GM19351 (cell line): Measurements from ENCODE around the gene ZNF844.
"Not testable (repeated sequence)": the region's sequence is repeated elsewhere in the genome, so short reads cannot be mapped to it uniquely, and the experiment has no call there.

Experiments used
- ATAC-seq: cut with Tn5 transposase; IDR thresholded peaks from one replicate; pipeline ENCODE4 v1.9.1; 2021; ENCODE audit warnings: mild to moderate bottlenecking, moderate library complexity; ENCODE audit not compliant: unreplicated experiment

The ZNF844 gene

GRCh38 chr19:12064590-12065538 is at the start of gene ZNF844:
Gene ZNF844 (plus strand): TSS chr19:12064731. CDS start chr19:12064874, 143 bp downstream.
- peak; percentile 79 for ATAC-seq

DNA sequence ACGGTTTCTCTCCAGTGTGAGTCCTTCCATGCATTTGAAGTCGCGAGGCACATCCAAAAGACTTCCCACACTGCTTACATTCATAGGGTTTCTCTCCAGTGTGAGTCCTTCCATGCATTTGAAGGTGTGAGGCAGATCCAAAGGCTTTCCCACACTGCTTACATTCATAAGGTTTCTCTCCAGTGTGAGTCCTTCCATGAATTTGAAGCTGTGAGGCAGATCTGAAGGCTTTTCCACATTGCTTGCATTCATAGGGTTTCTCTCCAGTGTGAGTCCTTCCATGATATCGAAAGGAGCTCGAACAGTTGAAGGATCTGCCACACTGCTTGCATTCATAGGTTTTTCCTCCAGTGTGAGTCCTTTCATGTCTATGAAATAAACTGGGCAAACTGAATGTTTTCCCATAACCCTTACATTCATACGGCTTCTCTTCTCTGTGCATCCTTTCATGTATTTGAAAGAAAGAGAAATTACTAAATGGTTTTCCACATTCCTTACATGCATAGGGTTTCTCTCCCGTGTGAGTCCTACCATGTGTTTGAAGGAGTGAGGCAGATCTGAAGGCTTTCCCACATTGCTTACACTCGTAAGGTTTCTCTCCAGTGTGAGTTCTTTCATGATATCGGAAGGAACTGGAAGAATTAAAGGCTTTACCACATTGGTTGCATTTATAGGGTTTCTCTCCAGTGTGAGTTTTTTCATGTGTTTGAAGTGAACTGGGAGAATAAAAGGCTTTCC is 49.3 kb upstream of the ZNF844 start:
- no peak for ATAC-seq

GRCh38 chr19:12015753-12016116 is 48.8 kb upstream of the ZNF844 start:
- ATAC-seq = no peak

DNA sequence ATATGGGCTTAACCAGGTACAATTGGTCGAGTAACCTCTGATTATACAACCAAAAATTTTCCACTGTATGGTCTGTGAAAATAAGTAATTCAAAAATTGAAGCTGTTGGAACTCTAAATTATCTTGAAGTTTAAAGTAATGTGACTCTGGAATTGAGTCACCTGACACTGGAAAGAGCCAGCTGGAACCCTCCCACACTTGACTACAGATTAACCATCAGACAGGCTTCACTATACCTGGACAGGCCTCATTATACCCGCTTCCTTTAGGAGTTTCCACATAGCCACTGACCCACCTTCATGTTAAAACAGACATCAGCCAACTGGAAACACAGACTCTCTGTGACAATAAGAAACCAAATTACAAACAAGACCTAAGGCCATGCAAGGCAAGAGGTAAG is 30.3 kb upstream of the ZNF844 start:
- ATAC-seq = no peak

DNA sequence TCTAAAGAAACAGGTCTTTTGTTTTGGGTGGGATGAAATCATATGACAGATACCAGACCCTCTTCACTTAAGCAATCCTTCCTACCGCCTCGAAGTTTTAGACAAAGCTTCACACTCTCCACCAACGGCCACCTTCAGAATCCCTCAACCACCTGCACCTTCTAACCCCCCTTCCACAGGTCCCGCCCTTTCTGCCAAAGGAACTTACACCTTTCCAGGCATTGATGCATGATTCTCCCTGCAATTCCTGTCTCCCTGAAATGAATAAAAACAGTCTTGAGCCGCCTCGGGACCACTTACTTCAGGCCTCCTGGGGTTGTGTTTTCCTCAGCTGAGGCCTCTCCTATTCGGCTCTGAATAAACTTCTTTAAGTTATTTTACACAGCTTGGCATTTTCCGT is 29.9 kb upstream of the ZNF844 start:
- no peak for ATAC-seq

GRCh38 chr19:12035220-12036172 is 29.0 kb upstream of the ZNF844 start, which contains the start of gene ZNF433:
Gene ZNF433 (minus strand): TSS chr19:12035679. CDS start chr19:12035539, 140 bp downstream.
- ATAC-seq = peak; percentile 77

- ATAC-seq = no peak
Measured at GRCh38 chr19:12042893-12043292, 21.6 kb upstream of the ZNF844 start.

DNA sequence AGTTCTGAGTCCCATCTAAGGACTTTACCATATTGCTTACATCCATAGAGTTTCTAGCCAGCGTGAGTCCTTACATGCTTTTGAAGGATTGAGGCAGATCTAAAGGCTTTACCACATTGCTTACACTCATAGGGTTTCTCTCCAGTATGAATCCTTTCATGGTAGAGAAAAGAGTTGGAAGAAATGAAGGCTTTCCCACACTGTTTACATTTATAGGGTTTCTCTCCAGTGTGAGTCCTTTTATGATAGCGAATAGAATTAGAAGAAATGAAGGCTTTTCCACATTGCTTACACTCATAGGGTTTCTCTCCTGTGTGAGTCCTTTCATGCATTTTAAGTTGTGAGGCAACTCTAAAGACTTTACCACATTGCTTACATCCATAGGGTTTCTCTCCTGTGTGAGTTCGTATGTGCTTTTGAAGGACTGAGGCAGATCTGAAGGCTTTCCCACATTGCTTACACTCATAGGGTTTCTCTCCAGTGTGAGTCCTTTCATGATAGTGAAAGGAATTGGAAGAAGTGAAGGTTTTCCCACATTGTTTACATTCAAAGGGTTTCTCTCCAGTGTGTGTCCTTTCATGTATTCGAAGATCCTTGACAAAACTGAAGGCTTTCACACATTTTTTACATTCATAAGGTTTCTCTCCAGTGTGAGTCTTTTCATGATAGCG is 20.6 kb upstream of the ZNF844 start:
- no peak for ATAC-seq

GRCh38 chr19:12047868-12048267 is 16.7 kb upstream of the ZNF844 start:
- no peak for ATAC-seq

GRCh38 chr19:12052091-12052496 is 12.4 kb upstream of the ZNF844 start:
- ATAC-seq = no peak

DNA sequence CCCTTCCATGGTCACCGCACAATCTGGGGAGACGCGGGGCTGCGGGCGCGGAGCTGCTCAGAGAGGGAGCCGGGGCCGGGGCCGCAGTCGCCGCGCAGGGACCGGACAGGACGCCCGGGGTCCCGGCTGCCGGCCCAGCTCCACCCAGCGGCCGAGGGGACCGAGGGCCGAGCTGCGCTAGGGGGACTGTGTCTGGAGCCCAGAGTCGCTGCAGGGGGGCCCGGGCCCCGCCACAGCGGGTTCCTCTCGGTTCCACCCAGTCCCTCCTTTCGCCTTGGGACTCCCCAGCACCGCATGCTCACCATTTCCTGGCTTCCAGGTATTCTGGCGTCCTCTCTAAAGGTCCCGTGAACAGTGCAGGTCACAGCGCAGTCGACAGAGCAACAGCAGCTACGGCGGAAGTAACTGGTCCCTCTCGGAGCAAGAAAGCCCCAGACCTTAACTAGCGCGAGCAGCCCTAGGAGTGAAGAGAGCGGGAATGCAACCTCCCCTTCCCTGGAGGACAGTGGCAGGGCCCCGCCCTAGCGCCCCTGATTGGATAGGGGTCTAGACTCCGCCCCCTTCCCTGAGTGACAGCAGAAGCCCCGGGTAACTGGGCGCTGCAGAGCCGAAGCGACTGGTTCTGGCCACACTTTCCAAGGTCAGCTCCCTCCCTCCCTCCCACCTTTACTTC is 11.9 kb upstream of the ZNF844 start, which contains the start of gene ZNF878:
TSS of gene ZNF878 (minus strand) at position 465 of the 673 bp plus-strand sequence. CDS start at position 305, 160 bp downstream.
- ATAC-seq = peak; percentile 78

- no peak for ATAC-seq
Measured at GRCh38 chr19:12055784-12056183, 8.7 kb upstream of the ZNF844 start.

- no peak for ATAC-seq
Measured at GRCh38 chr19:12075538-12076139, 11.1 kb downstream of the ZNF844 start.

DNA sequence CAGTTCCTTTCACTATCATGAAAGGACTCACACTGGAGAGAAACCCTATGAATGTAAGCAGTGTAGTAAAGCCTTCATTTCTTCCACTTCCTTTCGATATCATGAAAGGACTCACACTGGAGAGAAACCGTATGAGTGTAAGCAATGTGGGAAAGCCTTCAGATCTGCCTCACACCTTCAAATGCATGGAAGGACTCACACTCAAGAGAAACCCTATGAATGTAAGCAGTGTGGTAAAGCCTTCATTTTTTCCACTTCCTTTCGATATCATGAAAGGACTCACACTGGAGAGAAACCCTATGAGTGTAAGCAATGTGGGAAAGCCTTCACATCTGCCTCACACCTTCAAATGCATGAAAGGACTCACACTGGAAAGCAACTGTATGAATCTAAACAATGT is 11.8 kb downstream of the ZNF844 start:
- ATAC-seq = not testable (repeated sequence)

DNA sequence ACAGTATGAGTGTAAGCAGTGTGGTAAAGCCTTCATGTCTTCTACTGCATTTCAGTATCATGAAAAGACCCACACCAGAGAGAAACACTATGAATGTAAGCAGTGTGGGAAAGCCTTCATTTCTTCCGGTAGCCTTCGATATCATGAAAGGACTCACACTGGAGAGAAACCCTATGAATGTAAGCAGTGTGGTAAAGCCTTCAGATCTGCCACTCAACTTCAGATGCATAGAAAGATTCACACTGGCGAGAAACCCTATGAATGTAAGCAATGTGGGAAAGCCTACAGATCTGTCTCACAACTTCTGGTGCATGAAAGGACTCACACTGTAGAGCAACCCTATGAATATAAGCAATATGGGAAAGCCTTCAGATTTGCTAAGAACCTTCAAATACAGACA is 12.8 kb downstream of the ZNF844 start:
- no peak for ATAC-seq

- not testable (repeated sequence) for ATAC-seq
Measured at GRCh38 chr19:12083336-12083735, 18.8 kb downstream of the ZNF844 start.

GRCh38 chr19:12085074-12085818 is 20.7 kb downstream of the ZNF844 start:
- ATAC-seq = no peak

DNA sequence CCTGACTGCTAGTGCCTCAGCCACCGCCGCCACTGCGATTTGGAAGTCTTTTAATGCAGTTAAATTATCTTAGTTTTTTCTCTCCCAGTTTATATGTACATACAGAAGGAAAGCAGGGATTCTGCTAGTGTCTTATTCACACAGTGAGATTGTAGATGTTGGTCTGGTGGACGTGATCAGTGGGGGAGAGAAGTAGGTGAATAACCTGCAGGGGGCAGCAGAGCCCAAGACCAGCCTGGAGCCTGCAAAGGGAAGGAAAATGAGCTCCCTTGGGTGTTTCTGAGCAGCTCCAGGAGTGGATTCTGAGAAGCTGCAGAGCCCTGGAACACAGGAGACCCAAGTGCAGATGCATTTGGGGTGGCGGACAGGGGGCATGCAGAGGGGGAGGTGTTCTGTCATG is 26.3 kb downstream of the ZNF844 start:
- ATAC-seq = no peak
